GM06990 (cell line): ENCODE results near the gene EXOC7.

Source experiments
- DNase-seq: peaks from one replicate; pipeline ENCODE4 v3.0.0-alpha.2; 2011; ENCODE audit not compliant: insufficient read length; ENCODE audit errors: extremely low read depth
- H3K27me3 ChIP-seq: replicated peaks from 2 replicates; pipeline ENCODE4 v1.6.0; 2011; ENCODE audit warnings: low read length; ENCODE audit not compliant: control insufficient read depth, insufficient read depth
- H3K36me3 ChIP-seq: 2 replicates; pipeline ENCODE4 v1.5.1; 2011; ENCODE audit warnings: low read length; ENCODE audit not compliant: control insufficient read depth, insufficient read depth
- H3K4me3 ChIP-seq: replicated peaks from 2 replicates; pipeline ENCODE4 v1.5.1; 2011; ENCODE audit warnings: low read depth, mild to moderate bottlenecking, control low read depth, low read length
- CTCF ChIP-seq: IDR thresholded peaks from 2 replicates; pipeline ENCODE4 v1.5.1; 2011; ENCODE audit warnings: low read length, control low read depth, mild to moderate bottlenecking, inconsistent platforms; ENCODE audit not compliant: insufficient read depth, poor library complexity, severe bottlenecking

EXOC7 gene

DNA sequence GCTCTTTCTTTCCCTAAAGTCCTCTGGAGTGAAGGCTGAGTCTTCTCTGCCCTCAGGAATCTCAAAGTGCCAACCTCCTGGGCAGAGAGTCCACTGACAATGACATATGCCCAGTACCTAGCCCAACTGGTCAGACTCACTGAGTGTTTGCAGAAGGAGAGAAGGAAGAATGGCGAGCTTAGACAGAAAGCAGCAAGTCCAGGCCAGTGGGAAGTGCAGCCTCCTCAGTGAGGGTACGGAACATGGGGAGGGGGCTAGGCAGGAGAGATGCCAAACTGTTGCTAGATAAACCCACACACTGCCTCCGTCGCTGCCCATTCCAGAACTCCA lies 678 bp downstream of the EXOC7 start:
- Histone ChIP-seq H3K36me3 (peaks cover 8% of the 10 kb centered on the region), H3K27me3 (no peaks in the 10 kb centered on the region), H3K4me3 (peak overlapping the region; percentile 74)
- TF ChIP-seq CTCF = no peak
- DNase-seq = no peak

DNA sequence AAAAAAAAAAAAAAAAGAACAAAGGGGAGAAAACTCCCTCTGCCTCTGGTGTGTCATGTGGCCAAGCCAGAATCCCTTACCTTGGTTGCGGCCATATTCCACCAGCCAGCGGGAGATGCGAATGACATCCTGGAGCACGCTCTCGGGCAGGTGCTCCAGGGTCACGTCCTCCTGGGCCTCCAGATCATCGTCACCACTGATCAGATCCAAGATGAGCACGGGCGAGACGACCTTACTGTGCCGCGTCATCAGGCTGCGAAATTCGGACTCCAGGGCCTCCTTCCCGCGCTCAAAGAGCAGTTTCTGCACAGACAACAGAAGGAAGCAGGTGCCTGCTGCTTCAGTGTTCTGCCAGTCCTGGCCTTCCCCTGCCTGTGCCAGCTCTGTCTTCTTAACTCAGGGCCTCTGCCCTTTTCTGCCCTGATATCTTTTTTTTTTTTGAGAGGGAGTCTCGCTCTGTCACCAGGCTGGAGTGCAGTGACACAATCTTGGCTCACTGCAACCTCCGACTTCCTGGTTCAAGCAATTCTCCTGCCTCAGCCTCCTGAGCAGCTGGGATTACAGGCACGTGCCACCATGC lies 5.8 kb downstream of the EXOC7 start:
- no peaks in the 10 kb centered on the region for H3K27me3 ChIP-seq
- no peak for DNase-seq
- TF ChIP-seq CTCF = no peak
- H3K36me3 ChIP-seq = peaks cover 32% of the 10 kb centered on the region
- H3K4me3 ChIP-seq = no peak overlapping the region

DNA sequence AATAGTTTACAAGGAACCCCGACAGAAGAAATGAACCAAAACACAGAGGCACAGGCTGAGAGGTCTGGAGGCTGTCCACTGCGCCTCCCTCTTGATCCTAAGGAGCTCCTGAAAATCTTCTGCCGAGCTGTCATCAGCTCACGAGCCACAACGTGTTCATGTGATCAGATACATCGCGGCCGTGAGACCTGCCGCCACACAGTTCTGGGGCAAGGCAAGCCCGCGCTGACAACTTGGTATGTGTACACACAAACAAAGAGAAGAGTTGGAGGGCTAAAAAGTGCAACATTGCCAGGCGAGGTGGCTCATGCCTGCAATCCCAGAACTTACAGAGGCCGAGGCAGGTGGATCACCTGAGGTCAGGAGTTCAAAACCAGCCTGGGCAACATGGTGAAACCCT lies 7.6 kb downstream of the EXOC7 start:
- no peak for DNase-seq
- no peak for TF ChIP-seq CTCF
- Histone ChIP-seq H3K36me3 (peaks cover 31% of the 10 kb centered on the region), H3K4me3 (no peak overlapping the region), H3K27me3 (no peaks in the 10 kb centered on the region)

DNA sequence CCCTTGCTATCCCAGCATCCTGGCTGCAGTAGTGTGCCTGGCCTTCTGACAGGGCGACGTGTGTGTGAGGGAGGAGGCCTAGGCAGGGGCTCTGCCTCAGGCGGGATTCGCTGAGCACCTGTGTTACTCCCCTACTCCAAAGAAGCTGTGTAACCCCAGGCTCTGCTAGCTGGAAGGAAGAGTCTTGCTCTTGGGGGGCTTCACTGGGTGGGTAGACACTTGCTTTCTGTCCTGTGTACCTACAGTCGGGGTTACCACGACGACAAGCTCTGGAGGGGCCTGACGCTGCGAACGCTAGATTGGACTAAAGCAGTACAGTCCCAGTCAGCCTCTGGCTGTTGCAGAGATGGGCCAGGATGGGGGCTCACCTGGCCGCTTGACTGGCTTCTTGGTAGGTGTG lies 9.5 kb downstream of the EXOC7 start:
- no peak for TF ChIP-seq CTCF
- no peak overlapping the region for H3K4me3 ChIP-seq
- peaks cover 38% of the 10 kb centered on the region for H3K36me3 ChIP-seq
- no peaks in the 10 kb centered on the region for H3K27me3 ChIP-seq
- no peak for DNase-seq

DNA sequence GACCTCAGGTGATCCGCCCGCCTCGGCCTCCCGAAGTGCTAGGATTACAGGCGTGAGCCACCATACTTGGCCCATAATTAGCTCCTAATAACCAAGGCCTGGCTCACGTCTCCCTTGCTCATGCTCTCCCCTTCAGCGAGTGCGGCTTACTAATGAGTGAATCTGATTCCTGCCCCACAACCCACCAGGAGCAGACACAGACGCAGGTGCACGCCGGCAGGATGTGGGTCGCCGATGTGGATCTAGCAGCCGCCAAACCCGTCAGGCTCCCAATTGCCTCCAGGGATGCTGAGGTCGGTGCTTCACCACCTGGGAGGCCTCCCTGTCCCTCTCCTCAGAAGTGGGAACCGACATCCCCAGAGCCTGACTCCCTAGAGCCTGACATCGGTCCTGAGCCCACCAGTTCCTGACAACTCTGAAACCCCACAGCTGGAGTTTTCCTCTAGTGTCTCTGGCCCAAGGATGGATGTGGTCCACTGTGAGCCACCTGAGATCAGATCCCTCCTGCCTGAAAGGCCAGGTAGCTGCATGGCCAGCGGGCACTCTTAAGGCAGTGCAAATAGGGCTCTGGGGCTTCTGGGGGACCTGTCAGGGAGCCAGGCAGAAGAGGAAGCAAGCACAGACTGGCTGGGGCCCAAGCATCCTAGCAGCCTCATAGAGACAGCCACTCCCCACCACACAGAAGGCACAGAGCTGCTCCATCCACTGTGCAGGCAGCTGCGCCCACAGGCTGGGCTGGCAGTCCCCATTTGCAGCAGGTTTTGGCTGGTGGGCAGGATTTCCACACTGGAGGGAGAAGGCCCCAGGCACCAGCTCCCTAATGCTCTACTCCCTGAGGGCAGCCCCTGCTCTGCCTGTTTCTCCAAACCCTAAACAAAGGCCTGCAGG lies 10.8 kb downstream of the EXOC7 start:
- no peak for DNase-seq
- no peak for TF ChIP-seq CTCF
- Histone ChIP-seq H3K36me3 (peaks cover 47% of the 10 kb centered on the region), H3K4me3 (no peak overlapping the region), H3K27me3 (no peaks in the 10 kb centered on the region)
